Measurements from ENCODE around the gene LNP1.

DNA sequence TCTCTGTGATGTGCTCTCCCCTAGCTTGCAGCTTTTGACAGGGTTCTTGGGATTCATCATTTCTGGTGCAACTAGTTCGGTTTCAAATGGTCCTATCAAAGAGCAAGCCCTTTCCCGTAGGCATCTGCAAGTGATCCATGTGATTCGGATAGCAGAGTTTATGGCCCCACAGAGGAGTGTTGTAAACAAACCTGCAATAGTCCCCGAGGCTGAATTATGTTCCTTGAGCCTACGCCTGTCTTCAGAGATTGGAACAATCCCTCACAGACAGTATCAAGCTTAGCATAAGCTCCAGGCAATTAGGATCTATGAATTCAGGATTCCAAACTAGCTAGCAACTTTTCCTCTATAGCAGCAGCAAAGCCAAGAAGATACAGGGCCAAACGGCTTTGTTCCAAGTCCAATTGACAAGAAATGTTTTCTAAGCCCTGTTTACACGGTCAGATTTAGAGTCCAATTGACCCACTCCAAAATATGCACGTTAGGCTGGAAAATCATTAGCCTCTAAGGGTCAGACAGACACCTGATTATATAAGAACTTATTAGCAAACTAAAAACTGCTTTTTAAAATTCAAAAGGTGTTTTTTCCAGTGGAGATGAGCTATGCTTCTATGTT, 24.8 kb downstream of the LNP1 start:
- TF ChIP-seq, protein P1, sequence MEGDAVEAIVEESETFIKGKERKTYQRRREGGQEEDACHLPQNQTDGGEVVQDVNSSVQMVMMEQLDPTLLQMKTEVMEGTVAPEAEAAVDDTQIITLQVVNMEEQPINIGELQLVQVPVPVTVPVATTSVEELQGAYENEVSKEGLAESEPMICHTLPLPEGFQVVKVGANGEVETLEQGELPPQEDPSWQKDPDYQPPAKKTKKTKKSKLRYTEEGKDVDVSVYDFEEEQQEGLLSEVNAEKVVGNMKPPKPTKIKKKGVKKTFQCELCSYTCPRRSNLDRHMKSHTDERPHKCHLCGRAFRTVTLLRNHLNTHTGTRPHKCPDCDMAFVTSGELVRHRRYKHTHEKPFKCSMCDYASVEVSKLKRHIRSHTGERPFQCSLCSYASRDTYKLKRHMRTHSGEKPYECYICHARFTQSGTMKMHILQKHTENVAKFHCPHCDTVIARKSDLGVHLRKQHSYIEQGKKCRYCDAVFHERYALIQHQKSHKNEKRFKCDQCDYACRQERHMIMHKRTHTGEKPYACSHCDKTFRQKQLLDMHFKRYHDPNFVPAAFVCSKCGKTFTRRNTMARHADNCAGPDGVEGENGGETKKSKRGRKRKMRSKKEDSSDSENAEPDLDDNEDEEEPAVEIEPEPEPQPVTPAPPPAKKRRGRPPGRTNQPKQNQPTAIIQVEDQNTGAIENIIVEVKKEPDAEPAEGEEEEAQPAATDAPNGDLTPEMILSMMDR (IDR thresholded peaks at IDR 0.05; ENCODE audit: control extremely low read depth in 1 of 3, insufficient read depth in 1 of 3, low read depth in 1 of 3, low read length in 3 of 3): no peak
- TF ChIP-seq, protein P2, sequence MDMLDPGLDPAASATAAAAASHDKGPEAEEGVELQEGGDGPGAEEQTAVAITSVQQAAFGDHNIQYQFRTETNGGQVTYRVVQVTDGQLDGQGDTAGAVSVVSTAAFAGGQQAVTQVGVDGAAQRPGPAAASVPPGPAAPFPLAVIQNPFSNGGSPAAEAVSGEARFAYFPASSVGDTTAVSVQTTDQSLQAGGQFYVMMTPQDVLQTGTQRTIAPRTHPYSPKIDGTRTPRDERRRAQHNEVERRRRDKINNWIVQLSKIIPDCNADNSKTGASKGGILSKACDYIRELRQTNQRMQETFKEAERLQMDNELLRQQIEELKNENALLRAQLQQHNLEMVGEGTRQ (IDR thresholded peaks at IDR 0.05; ENCODE audit: low read length): no peak
- TF ChIP-seq, protein P3, sequence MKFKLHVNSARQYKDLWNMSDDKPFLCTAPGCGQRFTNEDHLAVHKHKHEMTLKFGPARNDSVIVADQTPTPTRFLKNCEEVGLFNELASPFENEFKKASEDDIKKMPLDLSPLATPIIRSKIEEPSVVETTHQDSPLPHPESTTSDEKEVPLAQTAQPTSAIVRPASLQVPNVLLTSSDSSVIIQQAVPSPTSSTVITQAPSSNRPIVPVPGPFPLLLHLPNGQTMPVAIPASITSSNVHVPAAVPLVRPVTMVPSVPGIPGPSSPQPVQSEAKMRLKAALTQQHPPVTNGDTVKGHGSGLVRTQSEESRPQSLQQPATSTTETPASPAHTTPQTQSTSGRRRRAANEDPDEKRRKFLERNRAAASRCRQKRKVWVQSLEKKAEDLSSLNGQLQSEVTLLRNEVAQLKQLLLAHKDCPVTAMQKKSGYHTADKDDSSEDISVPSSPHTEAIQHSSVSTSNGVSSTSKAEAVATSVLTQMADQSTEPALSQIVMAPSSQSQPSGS (IDR thresholded peaks at IDR 0.05; ENCODE audit: low read length): no peak
- TF ChIP-seq SRF (IDR thresholded peaks at IDR 0.05; ENCODE audit: low read depth, low read length) (no peak), ZNF274 (IDR thresholded peaks at IDR 0.05; ENCODE audit: borderline replicate concordance, extremely low read depth, low read length) (no peak), RAD21 (IDR thresholded peaks at IDR 0.05 in 1 of 2, conservative IDR thresholded peaks at IDR 0.05 in 1 of 2; ENCODE audit: low read depth in 2 of 2, low read length in 2 of 2) (no peak), YY1 (IDR thresholded peaks at IDR 0.05; ENCODE audit: low read depth, low read length) (no peak), POLR2A (IDR thresholded peaks at IDR 0.05; ENCODE audit: control extremely low read depth in 1 of 2, low read depth in 2 of 2, low read length in 2 of 2) (no peak), SP1 (IDR thresholded peaks at IDR 0.05; ENCODE audit: low read depth, low read length) (no peak), EP300 (IDR thresholded peaks at IDR 0.05; ENCODE audit: borderline replicate concordance in 1 of 2, low read depth in 2 of 2, low read length in 2 of 2) (no peak), CEBPB (IDR thresholded peaks at IDR 0.05; ENCODE audit: low read depth, low read length) (no peak), TAF1 (IDR thresholded peaks at IDR 0.05; ENCODE audit: low read depth, low read length) (no peak)
